HG02759 (cell line): ENCODE results near the gene ESPNL.

Source experiments
- ATAC-seq: cut with Tn5 transposase; IDR thresholded peaks from one replicate; pipeline ENCODE4 v1.9.1; 2021; ENCODE audit warnings: mild to moderate bottlenecking, moderate library complexity; ENCODE audit not compliant: unreplicated experiment

The ESPNL gene

GRCh38 chr2:238077292-238077691 is 22.8 kb upstream of the ESPNL start:
- no peak for ATAC-seq

DNA sequence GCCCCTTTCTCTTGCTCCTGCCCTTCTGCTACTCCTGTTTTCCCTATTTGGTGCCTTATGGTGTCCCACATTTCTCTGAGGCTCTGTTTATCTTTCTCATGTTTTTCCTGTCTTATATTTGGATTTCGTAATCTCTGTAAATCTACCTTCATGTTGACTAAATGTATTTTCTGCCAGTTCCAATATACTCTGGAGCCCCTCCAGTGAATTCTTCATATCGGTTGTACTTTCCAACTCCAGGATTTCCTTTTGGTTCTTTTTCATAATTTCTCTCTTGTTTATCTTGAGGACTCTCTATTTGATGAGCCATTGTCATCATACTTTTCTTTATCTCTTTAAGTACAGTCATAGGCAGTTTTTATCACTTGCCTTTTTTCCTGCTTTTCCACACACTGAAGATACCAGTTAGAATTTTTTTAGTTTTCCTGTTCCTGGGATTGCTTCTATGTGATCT is 20.2 kb upstream of the ESPNL start:
- no peak for ATAC-seq

DNA sequence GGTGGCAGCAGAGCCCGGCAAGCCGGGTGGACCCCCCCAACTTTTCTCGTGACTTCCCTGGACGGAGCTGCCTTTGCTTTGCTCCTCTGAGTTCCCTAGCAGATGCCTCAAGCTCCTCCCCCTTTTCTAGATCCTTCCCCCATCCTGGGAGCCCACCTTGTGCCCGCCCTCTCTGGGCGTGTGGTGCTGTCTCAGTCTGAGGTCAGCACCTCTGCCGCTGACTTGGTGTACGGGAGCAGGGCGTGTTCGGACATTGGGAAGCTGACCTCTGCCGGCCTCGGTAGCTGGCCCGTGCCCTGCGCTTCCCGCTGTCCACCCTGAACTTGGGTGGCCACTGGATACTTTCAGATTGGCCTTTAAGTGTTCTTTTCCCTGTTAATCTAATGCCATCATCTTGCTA is 19.6 kb upstream of the ESPNL start:
- no peak for ATAC-seq

DNA sequence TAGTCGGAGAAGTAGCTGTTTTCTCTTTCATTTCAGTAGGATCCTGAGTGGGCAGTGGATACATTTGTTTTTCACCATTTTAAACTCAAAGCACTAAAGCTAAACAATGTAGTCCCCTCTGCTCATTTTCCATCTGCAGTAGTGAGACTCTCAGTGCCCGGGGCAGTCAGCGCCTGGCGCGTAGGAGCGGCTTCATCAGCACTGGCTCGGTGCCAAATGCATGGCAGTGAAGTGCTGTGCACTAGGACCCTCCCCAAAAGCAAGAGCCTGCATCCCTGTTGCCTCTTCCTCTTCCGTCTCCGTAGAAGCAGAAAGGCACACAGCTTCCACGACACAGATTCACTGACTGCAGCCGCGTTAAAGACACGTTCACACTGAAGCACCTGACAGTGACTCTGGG is 19.0 kb upstream of the ESPNL start:
- no peak for ATAC-seq

DNA sequence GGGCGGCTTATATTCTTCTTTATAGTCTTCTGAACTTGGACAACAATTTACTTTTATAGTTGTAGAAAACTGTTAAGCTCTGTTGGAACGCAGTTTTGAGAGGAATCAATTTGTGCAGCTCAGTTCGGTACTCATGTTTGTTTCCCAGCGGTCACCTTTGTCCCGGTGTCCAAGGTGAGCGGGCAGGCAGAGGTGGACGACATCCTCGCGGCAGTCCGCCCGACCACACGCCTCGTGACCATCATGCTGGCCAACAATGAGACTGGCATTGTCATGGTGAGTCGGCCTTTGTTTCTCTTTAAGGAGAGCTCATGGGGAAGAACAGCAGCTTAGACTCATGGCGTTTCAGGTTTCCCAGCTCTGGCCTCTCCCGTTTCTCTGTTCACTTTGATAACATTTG is 18.6 kb upstream of the ESPNL start:
- ATAC-seq = no peak

- ATAC-seq = no peak
Observed at GRCh38 chr2:238082151-238082550, 18.0 kb upstream of the ESPNL start.

DNA sequence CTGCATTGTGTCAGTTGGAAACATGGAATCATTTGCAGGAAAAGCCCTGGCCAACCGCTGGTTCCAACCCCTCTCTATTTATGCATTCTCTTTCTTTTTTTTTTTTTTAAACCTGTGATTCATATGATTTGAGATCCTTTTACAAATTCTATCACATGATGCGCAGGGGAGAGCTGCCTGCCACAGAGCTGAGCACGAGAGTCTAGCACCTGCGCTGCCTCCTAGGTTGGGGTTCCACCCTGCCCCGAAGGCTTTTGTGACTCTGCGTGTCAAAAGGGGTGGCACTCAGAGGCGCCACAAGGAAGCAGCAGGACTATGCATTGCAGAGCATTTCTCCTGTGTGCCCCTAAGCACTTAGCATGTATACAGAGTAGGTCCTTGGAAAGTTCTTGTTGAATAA is 17.3 kb upstream of the ESPNL start:
- ATAC-seq = no peak

DNA sequence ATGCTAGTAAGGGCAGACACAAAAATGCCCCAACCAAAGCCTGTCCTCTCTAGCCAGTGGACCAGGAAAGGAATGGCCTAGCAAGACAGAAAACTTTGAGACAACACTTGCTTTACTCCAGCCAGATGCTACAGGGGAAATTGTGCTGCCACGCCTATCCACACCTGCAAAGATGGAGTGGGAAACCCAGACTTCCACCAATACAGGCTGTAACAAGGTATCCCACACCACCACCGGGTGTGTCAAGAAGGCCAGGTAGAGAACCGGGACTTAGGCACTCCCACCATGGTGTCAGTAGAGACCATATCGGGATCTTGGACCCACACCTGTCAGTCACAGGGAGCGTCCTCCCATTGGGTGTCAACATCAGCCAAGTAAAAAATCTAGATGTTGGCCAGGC is 16.2 kb upstream of the ESPNL start:
- no peak for ATAC-seq

GRCh38 chr2:238084761-238085160 is 15.4 kb upstream of the ESPNL start:
- no peak for ATAC-seq

DNA sequence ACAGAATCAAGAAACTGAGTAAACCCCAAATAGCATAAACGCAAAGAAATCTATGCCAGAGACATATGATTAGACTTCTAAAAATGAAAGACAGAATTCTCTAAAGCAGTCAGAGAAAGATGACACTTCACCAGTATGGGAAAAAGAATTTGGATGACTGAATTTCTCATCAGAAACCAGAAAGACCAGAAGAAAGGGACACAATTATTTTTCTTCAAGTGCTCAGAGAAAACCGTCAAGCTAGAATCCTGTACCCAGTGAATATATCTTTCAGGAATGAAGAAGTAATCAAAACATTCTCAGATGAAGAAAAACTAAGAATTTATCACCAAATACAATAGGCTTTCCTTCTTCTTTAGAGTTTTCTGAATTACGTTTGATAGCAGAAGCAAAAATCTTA is 14.2 kb upstream of the ESPNL start:
- ATAC-seq = no peak

- no peak for ATAC-seq
Observed at GRCh38 chr2:238087211-238087610, 12.9 kb upstream of the ESPNL start.

DNA sequence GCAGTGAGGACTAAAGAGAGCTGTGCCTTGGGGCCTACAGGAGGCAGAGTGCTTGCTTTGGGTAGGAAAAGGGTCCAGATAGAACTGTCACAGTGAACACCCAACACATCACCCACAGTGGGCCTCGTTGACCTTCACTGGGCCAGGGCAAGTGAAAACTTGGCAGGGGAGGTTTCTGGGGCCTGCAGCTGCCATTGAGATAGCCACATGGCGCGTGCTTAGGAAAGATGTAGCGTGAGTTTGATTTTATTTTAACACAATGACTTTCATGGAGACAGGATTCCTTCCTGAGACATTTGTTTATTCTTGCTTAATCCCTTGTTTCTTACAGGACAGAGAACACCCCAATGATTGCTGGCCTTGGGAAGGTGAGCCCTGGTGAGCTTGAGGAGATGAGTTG is 9.3 kb upstream of the ESPNL start:
- ATAC-seq = no peak

DNA sequence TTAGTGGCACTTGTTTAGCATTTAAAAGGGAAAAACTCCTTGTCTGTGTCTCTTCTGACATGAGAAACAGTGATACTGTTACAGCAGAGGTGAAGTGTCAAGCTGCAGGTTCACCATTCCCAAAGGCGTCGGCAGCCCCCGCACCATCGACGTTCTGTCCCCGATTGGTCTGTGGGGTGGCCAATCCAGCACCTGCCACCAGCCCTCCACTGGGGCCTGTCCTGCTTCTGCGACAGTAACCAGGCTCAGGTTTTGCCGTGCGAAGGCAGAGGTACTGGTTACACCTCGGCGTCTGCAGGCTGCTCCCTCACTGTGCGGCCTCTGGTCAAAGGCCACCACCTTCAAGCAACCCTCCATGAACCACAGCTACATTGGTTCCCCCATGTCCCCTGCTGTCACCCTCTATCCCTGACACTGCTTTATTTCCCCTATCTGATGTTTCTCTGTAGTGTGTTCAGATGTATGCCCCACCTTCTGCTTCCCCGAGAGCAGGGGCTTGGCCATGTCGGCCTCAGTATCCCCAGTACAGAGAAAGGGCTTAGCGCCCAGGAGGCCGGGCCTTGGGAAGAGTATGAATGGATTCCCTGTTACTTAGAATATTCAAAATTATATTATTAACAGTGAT is 8.6 kb upstream of the ESPNL start:
- no peak for ATAC-seq

- ATAC-seq = no peak
Observed at GRCh38 chr2:238092486-238093035, 7.6 kb upstream of the ESPNL start.

GRCh38 chr2:238093181-238094140 is 6.7 kb upstream of the ESPNL start:
- ATAC-seq = no peak

DNA sequence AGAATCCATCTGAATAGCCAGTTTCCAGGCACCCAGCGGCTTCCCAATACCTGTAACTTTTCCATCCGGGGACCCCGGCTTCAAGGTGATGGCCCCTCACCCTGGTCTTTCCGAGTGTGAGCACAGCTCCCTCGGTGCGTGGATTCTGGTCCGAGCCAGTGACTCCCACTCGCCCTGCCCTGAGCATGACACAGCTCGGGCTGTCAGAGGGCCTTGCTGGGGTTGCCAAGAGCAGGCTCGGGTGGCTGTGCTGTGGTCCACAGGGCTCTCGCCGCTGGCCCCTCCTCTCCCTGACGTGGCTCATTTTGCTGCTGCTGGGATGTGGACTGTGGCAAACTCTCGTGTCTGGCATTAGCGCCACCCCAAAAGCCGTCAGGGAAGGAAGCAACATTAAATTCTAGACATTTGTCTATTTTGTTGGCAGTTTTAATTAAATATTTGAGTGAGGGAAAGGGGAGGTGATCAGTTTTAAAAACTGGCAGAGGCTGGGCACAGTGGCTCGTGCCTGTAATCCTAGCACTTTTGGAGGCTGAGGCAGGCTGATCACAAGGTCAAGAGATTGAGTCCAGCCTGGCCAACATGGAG is 5.6 kb upstream of the ESPNL start:
- ATAC-seq = no peak

GRCh38 chr2:238095143-238095542 is 5.0 kb upstream of the ESPNL start:
- no peak for ATAC-seq

GRCh38 chr2:238096311-238097011 is 3.7 kb upstream of the ESPNL start:
- no peak for ATAC-seq

GRCh38 chr2:238097201-238097987 is 2.7 kb upstream of the ESPNL start:
- ATAC-seq = no peak
